Thoracic aorta (tissue), 2 donors: ENCODE data around the gene SEC14L5. TPM values are rescaled to one million over a fixed set of nuclear protein-coding genes. Genes with fewer than 3 reads are reported as not detected.

Source experiments
- ATAC-seq: fragments of 150-250 bp; one replicate; pipeline ENCODE4 v1.8.0; 2017; ENCODE audit warnings: low read depth; ENCODE audit not compliant: insufficient number of reproducible peaks, low FRiP score
- DNase-seq: peaks from one replicate; pipeline ENCODE4 v3.0.0-alpha.2; 2020; ENCODE audit warnings: low spot score
- H3K27ac ChIP-seq, 2 donors: fragments of 200-600 bp; sonication (generic); 1 replicate in 1 of 2; 2 replicates in 1 of 2; pipeline ENCODE4 v1.5.1; 2016; ENCODE audit warnings: mild to moderate bottlenecking in 2 of 2, moderate library complexity in 2 of 2
- H3K27me3 ChIP-seq: fragments of 200-600 bp; sonication (generic); replicated peaks from 2 replicates; pipeline ENCODE4 v1.6.0; 2016; ENCODE audit warnings: mild to moderate bottlenecking; ENCODE audit not compliant: insufficient read depth
- H3K36me3 ChIP-seq: fragments of 200-600 bp; sonication (generic); one replicate; pipeline ENCODE4 v1.5.1; 2016
- H3K4me1 ChIP-seq, 2 donors: fragments of 200-600 bp; sonication (generic); 1 replicate in 1 of 2; 2 replicates in 1 of 2; pipeline versions ENCODE4 v1.5.1 to v1.6.0; 2016; ENCODE audit warnings: low read depth in 2 of 2, mild to moderate bottlenecking in 1 of 2; ENCODE audit not compliant: control insufficient read depth in 1 of 2
- H3K4me3 ChIP-seq: fragments of 200-600 bp; sonication (generic); 2 replicates; pipeline ENCODE4 v1.5.1; 2016; ENCODE audit warnings: mild to moderate bottlenecking
- H3K9me3 ChIP-seq: fragments of 200-600 bp; sonication (generic); 2 replicates; pipeline ENCODE4 v1.5.1; 2016
- total RNA-seq, 2 donors: library from RNA; depleted of rRNA; stranded (reverse); fragments of >200 nt; gene quantifications; one replicate each; pipeline versions ENCODE4 v1.1.0 to v1.2.3, GENCODE V29; 2016
- TF ChIP-seq, protein P1 (sequence below): fragments of 200-600 bp; sonication (generic); IDR thresholded peaks from one replicate; pipeline ENCODE4 v1.5.1; 2019; ENCODE audit warnings: antibody characterized with exemption

The SEC14L5 gene
- total RNA-seq, 2 donors from 2014 or later: 0.92 to 4.6 TPM

- H3K4me1 ChIP-seq: no peaks in the 10 kb centered on the region
- H3K9me3 ChIP-seq: no peaks in the 10 kb centered on the region
- no peaks in the 10 kb centered on the region for H3K27me3 ChIP-seq
- DNase-seq: no peak
- no peaks in the 10 kb centered on the region for H3K36me3 ChIP-seq
- H3K27ac ChIP-seq: no peak overlapping the region
- no peak overlapping the region for H3K4me3 ChIP-seq
- TF ChIP-seq, protein P1, sequence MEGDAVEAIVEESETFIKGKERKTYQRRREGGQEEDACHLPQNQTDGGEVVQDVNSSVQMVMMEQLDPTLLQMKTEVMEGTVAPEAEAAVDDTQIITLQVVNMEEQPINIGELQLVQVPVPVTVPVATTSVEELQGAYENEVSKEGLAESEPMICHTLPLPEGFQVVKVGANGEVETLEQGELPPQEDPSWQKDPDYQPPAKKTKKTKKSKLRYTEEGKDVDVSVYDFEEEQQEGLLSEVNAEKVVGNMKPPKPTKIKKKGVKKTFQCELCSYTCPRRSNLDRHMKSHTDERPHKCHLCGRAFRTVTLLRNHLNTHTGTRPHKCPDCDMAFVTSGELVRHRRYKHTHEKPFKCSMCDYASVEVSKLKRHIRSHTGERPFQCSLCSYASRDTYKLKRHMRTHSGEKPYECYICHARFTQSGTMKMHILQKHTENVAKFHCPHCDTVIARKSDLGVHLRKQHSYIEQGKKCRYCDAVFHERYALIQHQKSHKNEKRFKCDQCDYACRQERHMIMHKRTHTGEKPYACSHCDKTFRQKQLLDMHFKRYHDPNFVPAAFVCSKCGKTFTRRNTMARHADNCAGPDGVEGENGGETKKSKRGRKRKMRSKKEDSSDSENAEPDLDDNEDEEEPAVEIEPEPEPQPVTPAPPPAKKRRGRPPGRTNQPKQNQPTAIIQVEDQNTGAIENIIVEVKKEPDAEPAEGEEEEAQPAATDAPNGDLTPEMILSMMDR: no peak
- no peak for ATAC-seq
These were observed 45.1 kb downstream of the SEC14L5 start for GRCh38 chr16:5003211-5003610.

GRCh38 chr16:5003828-5004227 lies 45.7 kb downstream of the SEC14L5 start:
- no peaks in the 10 kb centered on the region for H3K27me3 ChIP-seq
- H3K4me3 ChIP-seq: no peak overlapping the region
- no peaks in the 10 kb centered on the region for H3K4me1 ChIP-seq
- H3K9me3 ChIP-seq: no peaks in the 10 kb centered on the region
- no peak overlapping the region for H3K27ac ChIP-seq
- ATAC-seq: no peak
- no peak for DNase-seq
- TF ChIP-seq, protein P1: no peak
- H3K36me3 ChIP-seq: no peaks in the 10 kb centered on the region

GRCh38 chr16:5004311-5004710 lies 46.2 kb downstream of the SEC14L5 start:
- Histone ChIP-seq H3K27ac (no peak overlapping the region), H3K9me3 (no peaks in the 10 kb centered on the region), H3K27me3 (no peaks in the 10 kb centered on the region), H3K4me3 (no peak overlapping the region), H3K4me1 (no peaks in the 10 kb centered on the region), H3K36me3 (no peaks in the 10 kb centered on the region)
- DNase-seq (no peak), ATAC-seq (no peak)
- TF ChIP-seq, protein P1: no peak

GRCh38 chr16:5005916-5006315 lies 47.8 kb downstream of the SEC14L5 start:
- no peak overlapping the region for H3K27ac ChIP-seq

GRCh38 chr16:5006348-5007193 lies 48.4 kb downstream of the SEC14L5 start:
- no peaks in the 10 kb centered on the region for H3K27me3 ChIP-seq
- TF ChIP-seq, protein P1: no peak
- ATAC-seq (no peak), DNase-seq (no peak)
- no peaks in the 10 kb centered on the region for H3K4me1 ChIP-seq
- H3K4me3 ChIP-seq: no peak overlapping the region
- H3K36me3 ChIP-seq: no peaks in the 10 kb centered on the region
- H3K9me3 ChIP-seq: no peaks in the 10 kb centered on the region
- H3K27ac ChIP-seq: no peak overlapping the region

More at GRCh38 chr16:5005916-5006315, 47.8 kb downstream of the SEC14L5 start:
- H3K9me3 ChIP-seq: no peaks in the 10 kb centered on the region
- no peak overlapping the region for H3K4me3 ChIP-seq
- TF ChIP-seq, protein P1: no peak
- DNase-seq (no peak), ATAC-seq (no peak)
- H3K27me3 ChIP-seq: no peaks in the 10 kb centered on the region
- H3K4me1 ChIP-seq: no peaks in the 10 kb centered on the region
- H3K36me3 ChIP-seq: no peaks in the 10 kb centered on the region
